BLaER1 (cell line): ENCODE data around the gene BAZ1A.

ENCODE experiments used
- H3K27ac ChIP-seq: shearing (Covaris generic); formaldehyde crosslinking; 2 replicates; pipeline ENCODE4 v1.8.1; 2022
- H3K27me3 ChIP-seq: shearing (Covaris generic); formaldehyde crosslinking; 2 replicates; pipeline ENCODE4 v1.8.1; 2022
- H3K36me3 ChIP-seq: shearing (Covaris generic); formaldehyde crosslinking; 2 replicates; pipeline ENCODE4 v1.8.1; 2022
- H3K4me1 ChIP-seq: shearing (Covaris generic); formaldehyde crosslinking; 2 replicates; pipeline ENCODE4 v1.8.1; 2022
- H3K4me2 ChIP-seq: shearing (Covaris generic); formaldehyde crosslinking; 2 replicates; pipeline ENCODE4 v1.8.1; 2022
- H3K4me3 ChIP-seq: shearing (Covaris generic); formaldehyde crosslinking; 2 replicates; pipeline ENCODE4 v1.8.1; 2022
- H3K9ac ChIP-seq: shearing (Covaris generic); formaldehyde crosslinking; 2 replicates; pipeline ENCODE4 v1.8.1; 2022
- H3K9me3 ChIP-seq: shearing (Covaris generic); formaldehyde crosslinking; 2 replicates; pipeline ENCODE4 v1.8.1; 2022
- H4K20me1 ChIP-seq: shearing (Covaris generic); formaldehyde crosslinking; 2 replicates; pipeline ENCODE4 v1.8.1; 2022
- Cebpa-rat ChIP-seq: shearing (Covaris generic); IDR thresholded peaks from 2 replicates; pipeline ENCODE4 v1.8.1; 2022

The BAZ1A gene

GRCh38 chr14:34853041-34853440 lies 22.1 kb downstream of the BAZ1A start:
- H3K27ac ChIP-seq: no peak overlapping the region
- peaks cover 98% of the 10 kb centered on the region for H4K20me1 ChIP-seq
- peaks cover 6% of the 10 kb centered on the region; the same call in 1 of the 2 replicates for H3K4me1 ChIP-seq
- no peak overlapping the region for H3K9ac ChIP-seq
- peaks cover 99% of the 10 kb centered on the region for H3K36me3 ChIP-seq
- no peaks in the 10 kb centered on the region for H3K9me3 ChIP-seq
- H3K4me3 ChIP-seq: no peak overlapping the region
- no peak for TF ChIP-seq Cebpa-rat
- no peaks in the 10 kb centered on the region for H3K27me3 ChIP-seq
- no peak overlapping the region for H3K4me2 ChIP-seq

GRCh38 chr14:34851395-34851794 lies 23.8 kb downstream of the BAZ1A start:
- H3K4me3 ChIP-seq: no peak overlapping the region
- H3K9me3 ChIP-seq: no peaks in the 10 kb centered on the region
- H3K4me1 ChIP-seq: no peaks in the 10 kb centered on the region
- peaks cover 99% of the 10 kb centered on the region for H3K36me3 ChIP-seq
- no peak overlapping the region for H3K27ac ChIP-seq
- H3K27me3 ChIP-seq: no peaks in the 10 kb centered on the region
- no peak for TF ChIP-seq Cebpa-rat
- H4K20me1 ChIP-seq: peaks cover 100% of the 10 kb centered on the region
- no peak overlapping the region for H3K4me2 ChIP-seq
- no peak overlapping the region for H3K9ac ChIP-seq

- Histone ChIP-seq H3K4me1 (0 out of 2 replicates have a peak, but pooled peaks cover 5% of the 10 kb centered on the region), H3K4me2 (no peak overlapping the region), H3K27ac (no peak overlapping the region), H3K36me3 (peaks cover 94% of the 10 kb centered on the region), H3K27me3 (no peaks in the 10 kb centered on the region), H3K9me3 (0 out of 2 replicates have a peak, but pooled peaks cover 7% of the 10 kb centered on the region), H3K9ac (no peak overlapping the region), H4K20me1 (peaks cover 98% of the 10 kb centered on the region), H3K4me3 (no peak overlapping the region)
- no peak for TF ChIP-seq Cebpa-rat
Measured at GRCh38 chr14:34845869-34846268, 29.3 kb downstream of the BAZ1A start.

GRCh38 chr14:34843011-34843554 lies 32.1 kb downstream of the BAZ1A start:
- Histone ChIP-seq H3K9ac (no peak overlapping the region), H3K4me2 (no peak overlapping the region), H3K4me3 (no peak overlapping the region), H3K9me3 (0 out of 2 replicates have a peak, but pooled peaks cover 7% of the 10 kb centered on the region), H3K4me1 (0 out of 2 replicates have a peak, but pooled peaks cover 5% of the 10 kb centered on the region), H3K27me3 (no peaks in the 10 kb centered on the region), H4K20me1 (peaks cover 95% of the 10 kb centered on the region), H3K36me3 (peaks cover 82% of the 10 kb centered on the region), H3K27ac (no peak overlapping the region)
- TF ChIP-seq Cebpa-rat: no peak

GRCh38 chr14:34837801-34838322 lies 37.3 kb downstream of the BAZ1A start:
- TF ChIP-seq Cebpa-rat: no peak
- H3K4me2 ChIP-seq: no peak overlapping the region
- peaks cover 24% of the 10 kb centered on the region for H3K4me1 ChIP-seq
- H3K9me3 ChIP-seq: no peaks in the 10 kb centered on the region
- no peaks in the 10 kb centered on the region for H3K27me3 ChIP-seq
- H3K36me3 ChIP-seq: peaks cover 60% of the 10 kb centered on the region
- no peak overlapping the region for H3K4me3 ChIP-seq
- peaks cover 93% of the 10 kb centered on the region for H4K20me1 ChIP-seq
- H3K9ac ChIP-seq: no peak overlapping the region
- H3K27ac ChIP-seq: no peak overlapping the region

GRCh38 chr14:34835312-34835711 lies 39.8 kb downstream of the BAZ1A start:
- peaks cover 53% of the 10 kb centered on the region for H3K36me3 ChIP-seq
- no peaks in the 10 kb centered on the region for H3K9me3 ChIP-seq
- no peak overlapping the region for H3K27ac ChIP-seq
- peaks cover 92% of the 10 kb centered on the region for H4K20me1 ChIP-seq
- H3K4me2 ChIP-seq: no peak overlapping the region; the same call in 1 of the 2 replicates
- no peak overlapping the region for H3K9ac ChIP-seq
- H3K27me3 ChIP-seq: no peaks in the 10 kb centered on the region
- no peak for TF ChIP-seq Cebpa-rat
- H3K4me1 ChIP-seq: peaks cover 24% of the 10 kb centered on the region
- no peak overlapping the region for H3K4me3 ChIP-seq

GRCh38 chr14:34833549-34834523 lies 41.3 kb downstream of the BAZ1A start:
- peaks cover 24% of the 10 kb centered on the region for H3K4me1 ChIP-seq
- no peak overlapping the region for H3K4me3 ChIP-seq
- H4K20me1 ChIP-seq: peaks cover 95% of the 10 kb centered on the region
- TF ChIP-seq Cebpa-rat: no peak
- H3K36me3 ChIP-seq: peaks cover 54% of the 10 kb centered on the region
- H3K4me2 ChIP-seq: peak overlapping the region; percentile 8; the same call in 1 of the 2 replicates
- H3K27me3 ChIP-seq: no peaks in the 10 kb centered on the region
- H3K27ac ChIP-seq: no peak overlapping the region
- no peak overlapping the region for H3K9ac ChIP-seq
- H3K9me3 ChIP-seq: no peaks in the 10 kb centered on the region

- no peak overlapping the region for H3K9ac ChIP-seq
- H3K4me2 ChIP-seq: no peak overlapping the region
- H3K27ac ChIP-seq: no peak overlapping the region
- TF ChIP-seq Cebpa-rat: no peak
- no peak overlapping the region for H3K4me3 ChIP-seq
- no peaks in the 10 kb centered on the region for H3K4me1 ChIP-seq
- peaks cover 96% of the 10 kb centered on the region for H4K20me1 ChIP-seq
- peaks cover 92% of the 10 kb centered on the region for H3K36me3 ChIP-seq
- H3K27me3 ChIP-seq: no peaks in the 10 kb centered on the region
- H3K9me3 ChIP-seq: no peaks in the 10 kb centered on the region
Measured at GRCh38 chr14:34826661-34827060, 48.5 kb downstream of the BAZ1A start.

- no peaks in the 10 kb centered on the region for H3K4me1 ChIP-seq
- no peaks in the 10 kb centered on the region for H3K27me3 ChIP-seq
- no peaks in the 10 kb centered on the region for H3K9me3 ChIP-seq
- H3K4me2 ChIP-seq: no peak overlapping the region
- H3K4me3 ChIP-seq: no peak overlapping the region
- H3K36me3 ChIP-seq: peaks cover 98% of the 10 kb centered on the region
- no peak for TF ChIP-seq Cebpa-rat
- no peak overlapping the region for H3K27ac ChIP-seq
- no peak overlapping the region for H3K9ac ChIP-seq
- H4K20me1 ChIP-seq: peaks cover 83% of the 10 kb centered on the region
Measured at GRCh38 chr14:34824826-34825225, 50.3 kb downstream of the BAZ1A start.

- no peak for TF ChIP-seq Cebpa-rat
- H3K27ac ChIP-seq: no peak overlapping the region
- H3K27me3 ChIP-seq: no peaks in the 10 kb centered on the region
- no peak overlapping the region for H3K4me3 ChIP-seq
- H3K9me3 ChIP-seq: no peaks in the 10 kb centered on the region
- no peak overlapping the region for H3K9ac ChIP-seq
- H3K4me1 ChIP-seq: no peaks in the 10 kb centered on the region
- peaks cover 98% of the 10 kb centered on the region for H3K36me3 ChIP-seq
- peaks cover 83% of the 10 kb centered on the region for H4K20me1 ChIP-seq
- H3K4me2 ChIP-seq: no peak overlapping the region
Measured at GRCh38 chr14:34824256-34824655, 50.9 kb downstream of the BAZ1A start.
